ENCODE measurements around the gene APOLD1.

DNA sequence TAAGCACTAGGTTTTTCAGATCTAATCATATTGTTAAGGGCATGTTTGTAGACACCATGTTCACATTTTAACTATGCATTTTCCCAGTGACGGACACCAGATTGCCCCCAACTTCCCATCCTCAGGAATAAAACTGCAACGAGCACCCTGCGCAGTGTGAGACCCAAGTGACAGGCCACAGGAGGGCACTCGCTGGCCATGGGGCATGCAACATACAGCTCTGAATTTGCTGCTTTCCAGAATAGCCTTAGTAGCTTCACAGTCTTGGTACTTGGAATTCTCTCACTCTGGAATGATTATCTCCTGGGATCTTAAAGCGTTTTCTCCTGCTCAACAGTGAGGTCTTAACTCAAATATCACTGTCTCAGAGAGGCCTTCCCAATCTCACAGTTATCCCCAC lies 26.7 kb downstream of the APOLD1 start:
- no peak for TF ChIP-seq POLR2A (IDR thresholded peaks at IDR 0.05)
- TF ChIP-seq, protein P1, sequence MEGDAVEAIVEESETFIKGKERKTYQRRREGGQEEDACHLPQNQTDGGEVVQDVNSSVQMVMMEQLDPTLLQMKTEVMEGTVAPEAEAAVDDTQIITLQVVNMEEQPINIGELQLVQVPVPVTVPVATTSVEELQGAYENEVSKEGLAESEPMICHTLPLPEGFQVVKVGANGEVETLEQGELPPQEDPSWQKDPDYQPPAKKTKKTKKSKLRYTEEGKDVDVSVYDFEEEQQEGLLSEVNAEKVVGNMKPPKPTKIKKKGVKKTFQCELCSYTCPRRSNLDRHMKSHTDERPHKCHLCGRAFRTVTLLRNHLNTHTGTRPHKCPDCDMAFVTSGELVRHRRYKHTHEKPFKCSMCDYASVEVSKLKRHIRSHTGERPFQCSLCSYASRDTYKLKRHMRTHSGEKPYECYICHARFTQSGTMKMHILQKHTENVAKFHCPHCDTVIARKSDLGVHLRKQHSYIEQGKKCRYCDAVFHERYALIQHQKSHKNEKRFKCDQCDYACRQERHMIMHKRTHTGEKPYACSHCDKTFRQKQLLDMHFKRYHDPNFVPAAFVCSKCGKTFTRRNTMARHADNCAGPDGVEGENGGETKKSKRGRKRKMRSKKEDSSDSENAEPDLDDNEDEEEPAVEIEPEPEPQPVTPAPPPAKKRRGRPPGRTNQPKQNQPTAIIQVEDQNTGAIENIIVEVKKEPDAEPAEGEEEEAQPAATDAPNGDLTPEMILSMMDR (IDR thresholded peaks at IDR 0.05), result no peak
